PC-9 (cell line): ENCODE measurements around the gene KRT82. TPM values are rescaled to one million over a fixed set of nuclear protein-coding genes. Genes with fewer than 3 reads are reported as not detected.

Experiments used
- BruUV-seq: library from RNA; stranded (reverse); fragments of 400-500 nt; replicated peaks from 2 replicates; lab custom pipeline; 2021; lab: Mats Ljungman, UMichigan
- CTCF ChIA-PET: fragments of 300-600 bp; sonication (Branson Sonifier 250); formaldehyde crosslinking; loops from one replicate; lab custom pipeline; 2022; ENCODE audit warnings: antibody characterized with exemption; lab: Charles Lee
- POLR2A ChIA-PET: fragments of 300-600 bp; sonication (Branson Sonifier 250); formaldehyde crosslinking; loops from one replicate; lab custom pipeline; 2022; ENCODE audit warnings: antibody characterized with exemption; ENCODE audit not compliant: unreplicated experiment; lab: Charles Lee
- DNase-seq, 2 experiments: peaks; one replicate each; pipeline versions ENCODE4 v3.0.0 to v3.0.0-alpha.2; 2015 to 2022; ENCODE audit warnings: mixed read lengths in 1 of 2
- H2AFZ ChIP-seq: fragments of 200-600 bp; sonication (generic); 2 replicates; pipeline ENCODE4 v1.8.1; 2017; ENCODE audit warnings: antibody characterized with exemption
- H3F3A ChIP-seq: fragments of 200-600 bp; sonication (generic); 2 replicates; pipeline ENCODE4 v1.8.1; 2017; ENCODE audit warnings: antibody characterized with exemption, mild to moderate bottlenecking, low read depth; ENCODE audit not compliant: insufficient read depth
- H3K27ac ChIP-seq: fragments of 200-600 bp; sonication (generic); 2 replicates; pipeline ENCODE4 v1.6.1; 2016; ENCODE audit warnings: mixed run types
- H3K27me3 ChIP-seq: fragments of 200-600 bp; sonication (generic); 2 replicates; pipeline ENCODE4 v1.6.1; 2016; ENCODE audit warnings: low read depth, mixed run types; ENCODE audit not compliant: insufficient read depth
- H3K36me3 ChIP-seq: fragments of 200-600 bp; sonication (generic); 2 replicates; pipeline ENCODE4 v1.6.1; 2016; ENCODE audit warnings: low read depth, mixed run types
- H3K4me1 ChIP-seq: fragments of 200-600 bp; sonication (generic); replicated peaks from 2 replicates; pipeline ENCODE4 v1.6.1; 2016; ENCODE audit warnings: mixed run types; ENCODE audit not compliant: insufficient read depth
- H3K4me2 ChIP-seq: fragments of 200-600 bp; sonication (generic); 2 replicates; pipeline ENCODE4 v1.6.1; 2017; ENCODE audit warnings: mixed run types
- H3K4me3 ChIP-seq: fragments of 200-600 bp; sonication (generic); 2 replicates; pipeline ENCODE4 v1.6.1; 2016; ENCODE audit warnings: mixed run types
- H3K79me2 ChIP-seq: fragments of 200-600 bp; sonication (generic); 2 replicates; pipeline ENCODE4 v1.6.1; 2017; ENCODE audit warnings: low read depth, mixed run types
- H3K9me2 ChIP-seq: fragments of 200-600 bp; sonication (generic); 2 replicates; pipeline ENCODE4 v1.8.1; 2017; ENCODE audit warnings: mild to moderate bottlenecking; ENCODE audit not compliant: insufficient read depth
- H3K9me3 ChIP-seq: fragments of 200-600 bp; sonication (generic); 2 replicates; pipeline ENCODE4 v1.8.1; 2016; ENCODE audit warnings: low read depth; ENCODE audit not compliant: insufficient read depth
- H4K20me1 ChIP-seq: fragments of 200-600 bp; sonication (generic); 2 replicates; pipeline ENCODE4 v1.8.1; 2017; ENCODE audit not compliant: insufficient read depth
- CTCF ChIP-seq: fragments of 200-600 bp; sonication (generic); conservative IDR thresholded peaks from 2 replicates; pipeline ENCODE4 v1.6.1; 2017; ENCODE audit warnings: mixed run types, antibody characterized with exemption, mild to moderate bottlenecking, moderate library complexity
- EZH2 ChIP-seq: fragments of 200-600 bp; sonication (generic); IDR thresholded peaks from 2 replicates; pipeline ENCODE4 v1.8.0; 2017; ENCODE audit warnings: antibody characterized with exemption, low read depth
- intact Hi-C: fragments of 100-400 bp; cut with micrococcal nuclease; formaldehyde crosslinking; loops from one replicate; pipeline ENCODE4 v1.10.0; 2022; ENCODE audit not compliant: unreplicated experiment
- total RNA-seq: library from RNA; stranded (reverse); gene quantifications from 2 replicates; pipeline ENCODE4 v1.2.3, GENCODE V29; 2021

The KRT82 gene
- total RNA-seq, 1 experiment from 2014 or later: not detected

GRCh38 chr12:52401526-52401925 lies 4.6 kb downstream of the KRT82 start:
- POLR2A ChIA-PET: no interaction called here
- H3K4me2 ChIP-seq: no peak overlapping the region
- H3K36me3 ChIP-seq: no peaks in the 10 kb centered on the region
- intact Hi-C loops: no loop called here
- CTCF ChIA-PET: interaction anchor here (0.5 kb wide), 1 partner anchor 257 kb away, joined by 6 read pairs; no protein-coding TSS in a partner anchor
- H2AFZ ChIP-seq: no peak overlapping the region
- no peak for TF ChIP-seq CTCF
- TF ChIP-seq EZH2: no peak
- no peaks in the 10 kb centered on the region for H3K79me2 ChIP-seq
- H3K27ac ChIP-seq: no peak overlapping the region
- H3F3A ChIP-seq: no peaks in the 10 kb centered on the region
- H3K9me3 ChIP-seq: no peaks in the 10 kb centered on the region
- no TSS peak for BruUV-seq
- H3K9me2 ChIP-seq: no peaks in the 10 kb centered on the region
- H4K20me1 ChIP-seq: no peaks in the 10 kb centered on the region
- H3K27me3 ChIP-seq: no peaks in the 10 kb centered on the region
- DNase-seq: no peak
- peaks cover 9% of the 10 kb centered on the region for H3K4me1 ChIP-seq
- no peak overlapping the region for H3K4me3 ChIP-seq

- Histone ChIP-seq H3K79me2 (no peaks in the 10 kb centered on the region), H3K36me3 (no peaks in the 10 kb centered on the region), H4K20me1 (no peaks in the 10 kb centered on the region), H3K27me3 (no peaks in the 10 kb centered on the region), H3K9me2 (no peaks in the 10 kb centered on the region), H3K4me1 (peaks cover 9% of the 10 kb centered on the region), H3F3A (no peaks in the 10 kb centered on the region), H3K4me3 (no peak overlapping the region), H3K9me3 (no peaks in the 10 kb centered on the region), H3K4me2 (no peak overlapping the region), H3K27ac (no peak overlapping the region), H2AFZ (no peak overlapping the region)
- POLR2A ChIA-PET: interaction anchor here (0.6 kb wide), 1 partner anchor 119 kb away, joined by 7 read pairs; the partner anchor contains the start of gene KRT5
- DNase-seq: no peak
- TF ChIP-seq CTCF (no peak), EZH2 (no peak)
- no TSS peak for BruUV-seq
- CTCF ChIA-PET: no interaction called here
- intact Hi-C loops: no loop called here
Measured at GRCh38 chr12:52400906-52401305, 5.2 kb downstream of the KRT82 start.

GRCh38 chr12:52399756-52400155 lies 6.4 kb downstream of the KRT82 start:
- H3K9me3 ChIP-seq: no peaks in the 10 kb centered on the region
- BruUV-seq: no TSS peak
- no peak for TF ChIP-seq EZH2

DNA sequence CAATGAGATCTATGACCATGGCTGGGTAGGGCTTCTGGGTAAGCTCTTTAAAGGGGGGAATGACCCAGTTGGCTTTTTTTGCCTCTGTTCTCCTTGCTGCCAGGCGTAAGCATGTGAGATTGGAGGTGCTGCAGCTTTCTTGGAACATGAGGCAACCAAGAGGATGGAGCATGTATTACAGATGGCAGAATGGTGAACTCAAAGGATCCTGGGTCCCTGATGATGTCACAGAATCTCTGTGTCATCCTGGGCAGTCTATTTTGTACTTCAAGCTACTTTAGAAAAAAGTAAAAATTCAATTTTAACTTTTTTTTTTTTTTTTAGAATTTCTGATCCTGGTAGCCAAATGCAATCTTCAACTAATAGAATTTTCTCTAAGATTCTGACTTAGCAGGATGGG lies 8.0 kb downstream of the KRT82 start:
- Histone ChIP-seq H3K4me1 (peaks cover 9% of the 10 kb centered on the region), H3K27ac (no peak overlapping the region), H3K4me2 (no peak overlapping the region), H3K36me3 (no peaks in the 10 kb centered on the region), H3K27me3 (no peaks in the 10 kb centered on the region), H3F3A (no peaks in the 10 kb centered on the region), H2AFZ (no peak overlapping the region), H4K20me1 (no peaks in the 10 kb centered on the region), H3K9me3 (no peaks in the 10 kb centered on the region), H3K4me3 (no peak overlapping the region), H3K79me2 (no peaks in the 10 kb centered on the region), H3K9me2 (no peaks in the 10 kb centered on the region)
- ChIA-PET POLR2A (no interaction called here), CTCF (interaction anchor here (0.7 kb wide), 1 partner anchor 14 kb away, joined by 14 read pairs; no protein-coding TSS in a partner anchor)
- intact Hi-C loops: loop anchor here (5.0 kb wide), 3 partner anchors 44 to 474 kb away; partner anchors contain the start of gene KRT5
- DNase-seq: no peak
- TF ChIP-seq CTCF (no peak), EZH2 (no peak)
- BruUV-seq: no TSS peak

More at GRCh38 chr12:52399756-52400155, 6.4 kb downstream of the KRT82 start:
- ChIA-PET CTCF (no interaction called here), POLR2A (no interaction called here)
- no peak overlapping the region for H3K27ac ChIP-seq
- H3K79me2 ChIP-seq: no peaks in the 10 kb centered on the region
- H3K27me3 ChIP-seq: no peaks in the 10 kb centered on the region
- H3K4me1 ChIP-seq: peaks cover 9% of the 10 kb centered on the region
- H3F3A ChIP-seq: no peaks in the 10 kb centered on the region
- H4K20me1 ChIP-seq: no peaks in the 10 kb centered on the region
- H2AFZ ChIP-seq: no peak overlapping the region
- H3K4me3 ChIP-seq: no peak overlapping the region
- DNase-seq: no peak
- H3K4me2 ChIP-seq: no peak overlapping the region
- H3K9me2 ChIP-seq: no peaks in the 10 kb centered on the region
- H3K36me3 ChIP-seq: no peaks in the 10 kb centered on the region
- intact Hi-C loops: loop anchor here (5.0 kb wide), 3 partner anchors 43 to 473 kb away; partner anchors contain the start of gene KRT5
